ENCODE data around the gene DAO.

DNA sequence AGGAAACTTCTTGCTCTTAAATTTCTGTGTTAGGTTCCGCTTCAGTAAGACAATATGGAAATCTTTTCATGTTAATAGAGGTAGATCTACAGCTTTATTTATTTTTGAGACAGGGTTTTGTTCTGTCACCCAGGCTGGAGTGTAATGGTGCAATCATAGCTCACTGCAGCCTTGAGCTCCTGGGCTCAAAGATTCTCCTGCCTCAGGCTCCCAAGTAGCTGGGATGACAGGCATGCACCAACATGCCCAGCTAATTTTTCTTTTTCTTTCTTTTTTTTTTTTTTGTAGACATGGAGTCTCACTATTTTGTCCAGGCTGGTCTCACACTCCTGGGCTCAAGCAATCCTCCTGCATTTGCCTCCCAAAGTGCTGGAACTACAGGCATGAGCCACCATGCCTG is 70.1 kb downstream of the DAO start:
- TF ChIP-seq, protein P1, sequence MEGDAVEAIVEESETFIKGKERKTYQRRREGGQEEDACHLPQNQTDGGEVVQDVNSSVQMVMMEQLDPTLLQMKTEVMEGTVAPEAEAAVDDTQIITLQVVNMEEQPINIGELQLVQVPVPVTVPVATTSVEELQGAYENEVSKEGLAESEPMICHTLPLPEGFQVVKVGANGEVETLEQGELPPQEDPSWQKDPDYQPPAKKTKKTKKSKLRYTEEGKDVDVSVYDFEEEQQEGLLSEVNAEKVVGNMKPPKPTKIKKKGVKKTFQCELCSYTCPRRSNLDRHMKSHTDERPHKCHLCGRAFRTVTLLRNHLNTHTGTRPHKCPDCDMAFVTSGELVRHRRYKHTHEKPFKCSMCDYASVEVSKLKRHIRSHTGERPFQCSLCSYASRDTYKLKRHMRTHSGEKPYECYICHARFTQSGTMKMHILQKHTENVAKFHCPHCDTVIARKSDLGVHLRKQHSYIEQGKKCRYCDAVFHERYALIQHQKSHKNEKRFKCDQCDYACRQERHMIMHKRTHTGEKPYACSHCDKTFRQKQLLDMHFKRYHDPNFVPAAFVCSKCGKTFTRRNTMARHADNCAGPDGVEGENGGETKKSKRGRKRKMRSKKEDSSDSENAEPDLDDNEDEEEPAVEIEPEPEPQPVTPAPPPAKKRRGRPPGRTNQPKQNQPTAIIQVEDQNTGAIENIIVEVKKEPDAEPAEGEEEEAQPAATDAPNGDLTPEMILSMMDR (conservative IDR thresholded peaks at IDR 0.05; ENCODE audit: low read length): no peak
- no peak for TF ChIP-seq EZH2phosphoT487 (IDR thresholded peaks at IDR 0.05; ENCODE audit: borderline replicate concordance, low read depth, low read length)
